A673 (cell line): ENCODE data around the gene ATP10A. TPM values are rescaled to one million over a fixed set of nuclear protein-coding genes. Genes with fewer than 3 reads are reported as not detected.

ENCODE experiments used
- BruUV-seq: library from RNA; stranded (reverse); fragments of 400-500 nt; replicated peaks from 2 replicates; lab custom pipeline; 2021; lab: Mats Ljungman, UMichigan
- CTCF ChIA-PET: fragments of 300-600 bp; sonication (Branson Sonifier 250); formaldehyde crosslinking; loops from one replicate; lab custom pipeline; 2022; ENCODE audit warnings: antibody characterized with exemption; lab: Charles Lee
- POLR2A ChIA-PET: fragments of 300-600 bp; sonication (Branson Sonifier 250); formaldehyde crosslinking; loops from one replicate; lab custom pipeline; 2022; ENCODE audit warnings: antibody characterized with exemption; ENCODE audit not compliant: low non-redundant PET; lab: Charles Lee
- DNase-seq: peaks from one replicate; pipeline ENCODE4 v3.0.0-alpha.2; 2015; ENCODE audit warnings: low spot score
- H3K27ac ChIP-seq: fragments of 200-600 bp; sonication (generic); 2 replicates; pipeline ENCODE4 v1.5.1; 2016; ENCODE audit warnings: mixed run types, low read depth, mild to moderate bottlenecking, mixed read lengths, antibody characterized with exemption, low read length; ENCODE audit not compliant: poor library complexity, severe bottlenecking
- H3K27me3 ChIP-seq: fragments of 200-600 bp; sonication (generic); replicated peaks from 2 replicates; pipeline ENCODE4 v1.6.1; 2017; ENCODE audit warnings: mixed run types, low read depth, mild to moderate bottlenecking, mixed read lengths, antibody characterized with exemption, low read length; ENCODE audit not compliant: insufficient read depth, poor library complexity
- H3K36me3 ChIP-seq: fragments of 200-600 bp; sonication (generic); 2 replicates; pipeline ENCODE4 v1.6.1; 2016; ENCODE audit warnings: mixed run types, mild to moderate bottlenecking, mixed read lengths, antibody characterized with exemption, low read length; ENCODE audit not compliant: insufficient read depth, poor library complexity, severe bottlenecking
- H3K4me1 ChIP-seq: fragments of 200-600 bp; sonication (generic); 2 replicates; pipeline ENCODE4 v1.6.1; 2017; ENCODE audit warnings: mixed run types, mild to moderate bottlenecking, mixed read lengths, antibody characterized with exemption, low read length; ENCODE audit not compliant: insufficient read depth, poor library complexity, severe bottlenecking
- H3K4me3 ChIP-seq: fragments of 200-600 bp; sonication (generic); 2 replicates; pipeline ENCODE4 v1.5.1; 2016; ENCODE audit warnings: low read depth, mixed run types, mild to moderate bottlenecking, mixed read lengths, low read length; ENCODE audit not compliant: poor library complexity, severe bottlenecking
- H3K9me3 ChIP-seq: fragments of 200-600 bp; sonication (generic); 2 replicates; pipeline ENCODE4 v1.6.1; 2016; ENCODE audit warnings: mixed run types, low read depth, mild to moderate bottlenecking, mixed read lengths, antibody characterized with exemption, low read length; ENCODE audit not compliant: poor library complexity, severe bottlenecking
- EZH2 ChIP-seq: fragments of 200-600 bp; sonication (generic); IDR thresholded peaks from 2 replicates; pipeline ENCODE4 v1.6.1; 2017; ENCODE audit warnings: borderline replicate concordance, low read depth, mild to moderate bottlenecking, mixed read lengths, antibody characterized with exemption, low read length; ENCODE audit not compliant: poor library complexity, severe bottlenecking
- intact Hi-C: fragments of 100-400 bp; cut with micrococcal nuclease; formaldehyde crosslinking; loops from one replicate; pipeline ENCODE4 v1.10.0; 2022; ENCODE audit not compliant: unreplicated experiment
- total RNA-seq: library from RNA; stranded (reverse); gene quantifications from 2 replicates; pipeline ENCODE4 v1.2.3, GENCODE V29; 2021
- TF ChIP-seq, protein P1 (sequence below): fragments of 300-800, 200-600 bp; sonication (generic); conservative IDR thresholded peaks from 2 replicates; pipeline ENCODE4 v1.5.1; 2017; ENCODE audit warnings: low read depth, mild to moderate bottlenecking, antibody characterized with exemption, low read length, moderate library complexity, mixed read lengths

ATP10A gene
- total RNA-seq, 1 experiment from 2014 or later, result not detected

DNA sequence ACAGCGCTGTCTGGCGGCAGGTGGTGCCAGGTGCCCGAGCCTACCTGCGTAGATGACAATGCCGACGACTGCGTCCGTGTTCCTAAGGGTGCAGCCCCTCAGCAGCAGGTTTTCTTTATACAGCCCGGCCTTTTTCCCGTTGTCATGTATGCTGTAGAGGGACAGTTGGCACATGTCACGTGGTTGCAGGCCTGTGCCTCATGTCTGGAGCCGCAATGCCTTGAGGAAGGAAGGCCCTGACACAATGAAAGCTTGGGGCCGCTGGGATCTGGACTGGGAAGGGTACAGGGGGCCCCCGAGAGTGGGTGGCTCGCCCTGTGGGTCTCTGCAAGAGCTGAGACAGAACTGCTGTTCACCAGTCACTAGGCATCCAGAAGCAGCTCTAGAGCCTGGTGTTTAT lies 136.0 kb downstream of the ATP10A start:
- BruUV-seq, result no TSS peak
- Histone ChIP-seq H3K27ac (no peak overlapping the region), H3K36me3 (no peaks in the 10 kb centered on the region), H3K9me3 (peaks cover 15% of the 10 kb centered on the region), H3K27me3 (no peaks in the 10 kb centered on the region), H3K4me1 (no peaks in the 10 kb centered on the region), H3K4me3 (no peak overlapping the region)
- ChIA-PET CTCF (no interaction called here), POLR2A (no interaction called here)
- TF ChIP-seq, protein P1, sequence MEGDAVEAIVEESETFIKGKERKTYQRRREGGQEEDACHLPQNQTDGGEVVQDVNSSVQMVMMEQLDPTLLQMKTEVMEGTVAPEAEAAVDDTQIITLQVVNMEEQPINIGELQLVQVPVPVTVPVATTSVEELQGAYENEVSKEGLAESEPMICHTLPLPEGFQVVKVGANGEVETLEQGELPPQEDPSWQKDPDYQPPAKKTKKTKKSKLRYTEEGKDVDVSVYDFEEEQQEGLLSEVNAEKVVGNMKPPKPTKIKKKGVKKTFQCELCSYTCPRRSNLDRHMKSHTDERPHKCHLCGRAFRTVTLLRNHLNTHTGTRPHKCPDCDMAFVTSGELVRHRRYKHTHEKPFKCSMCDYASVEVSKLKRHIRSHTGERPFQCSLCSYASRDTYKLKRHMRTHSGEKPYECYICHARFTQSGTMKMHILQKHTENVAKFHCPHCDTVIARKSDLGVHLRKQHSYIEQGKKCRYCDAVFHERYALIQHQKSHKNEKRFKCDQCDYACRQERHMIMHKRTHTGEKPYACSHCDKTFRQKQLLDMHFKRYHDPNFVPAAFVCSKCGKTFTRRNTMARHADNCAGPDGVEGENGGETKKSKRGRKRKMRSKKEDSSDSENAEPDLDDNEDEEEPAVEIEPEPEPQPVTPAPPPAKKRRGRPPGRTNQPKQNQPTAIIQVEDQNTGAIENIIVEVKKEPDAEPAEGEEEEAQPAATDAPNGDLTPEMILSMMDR, result no peak
- TF ChIP-seq EZH2, result no peak
- intact Hi-C loops, result no loop called here
- DNase-seq, result no peak

DNA sequence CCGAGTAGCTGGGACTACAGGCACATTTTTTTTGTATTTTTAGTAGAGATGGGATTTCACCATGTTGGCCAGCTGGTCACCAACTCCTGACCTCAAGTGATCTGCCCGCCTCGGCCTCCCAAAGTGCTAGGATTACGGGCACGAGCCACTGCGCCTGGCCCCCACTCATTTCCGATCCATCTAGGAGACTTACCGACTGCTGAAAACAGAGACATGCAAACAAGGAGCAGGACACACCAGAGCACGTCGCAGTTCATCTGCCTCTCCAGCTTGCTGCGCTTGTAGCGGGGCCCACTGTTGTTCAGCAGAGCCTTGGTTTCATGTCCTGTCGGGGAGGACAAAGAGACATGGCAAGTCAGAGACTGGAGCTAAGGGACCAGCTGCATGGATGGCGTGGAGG lies 137.4 kb downstream of the ATP10A start:
- TF ChIP-seq, protein P1, result no peak
- no peak for TF ChIP-seq EZH2
- H3K27ac ChIP-seq, result no peak overlapping the region
- DNase-seq, result no peak
- no TSS peak for BruUV-seq
- no peaks in the 10 kb centered on the region for H3K36me3 ChIP-seq
- H3K9me3 ChIP-seq, result peaks cover 15% of the 10 kb centered on the region
- H3K4me3 ChIP-seq, result no peak overlapping the region
- CTCF ChIA-PET, result no interaction called here
- no peaks in the 10 kb centered on the region for H3K27me3 ChIP-seq
- POLR2A ChIA-PET, result no interaction called here
- intact Hi-C loops, result no loop called here
- H3K4me1 ChIP-seq, result no peaks in the 10 kb centered on the region

DNA sequence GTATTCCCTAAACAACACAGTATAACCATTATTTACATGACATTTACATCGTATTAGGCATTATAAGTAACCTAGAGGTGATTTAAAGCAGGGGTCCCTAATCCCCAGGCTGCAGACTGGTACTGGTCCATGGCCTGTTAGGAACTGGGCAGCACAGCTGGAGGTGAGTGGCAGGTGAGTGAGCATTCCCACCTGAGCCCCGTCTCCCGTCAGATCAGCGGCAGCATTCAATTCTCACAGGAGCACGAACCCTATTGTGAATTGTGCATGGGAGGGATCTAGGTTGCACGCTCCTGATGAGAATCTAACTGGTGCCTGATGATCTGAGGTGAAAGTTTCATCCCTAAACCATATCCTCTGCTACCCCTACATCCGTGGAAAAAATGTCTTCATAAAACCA lies 138.2 kb downstream of the ATP10A start:
- ChIA-PET CTCF (no interaction called here), POLR2A (no interaction called here)
- Histone ChIP-seq H3K4me1 (no peaks in the 10 kb centered on the region), H3K36me3 (no peaks in the 10 kb centered on the region), H3K27ac (no peak overlapping the region), H3K27me3 (no peaks in the 10 kb centered on the region), H3K9me3 (peaks cover 15% of the 10 kb centered on the region), H3K4me3 (no peak overlapping the region)
- intact Hi-C loops, result no loop called here
- TF ChIP-seq, protein P1, result no peak
- no peak for TF ChIP-seq EZH2
- BruUV-seq, result no TSS peak
- no peak for DNase-seq
